Heart right ventricle (tissue), 16 donors: ENCODE data around the gene LRIT1. TPM values are rescaled to one million over a fixed set of nuclear protein-coding genes. Genes with fewer than 3 reads are reported as not detected.

Experiments used
- ATAC-seq, 8 donors: fragments of 200-7000 bp; cut with Tn5 transposase; one replicate each; pipeline ENCODE4 v1.9.1; 2020; ENCODE audit warnings: mild to moderate bottlenecking in 8 of 8, moderate library complexity in 8 of 8, moderate number of reproducible peaks in 1 of 8
- DNase-seq, 2 donors: peaks; one replicate each; pipeline ENCODE4 v3.0.0-alpha.2; 2020
- H3K27ac ChIP-seq, 10 donors: fragments of 200-600 bp; sonication (generic) in 2 of 10; one replicate each; pipeline versions ENCODE4 v1.5.0 to v1.8.0; 2020 to 2022; ENCODE audit warnings: mild to moderate bottlenecking in 3 of 10
- H3K27me3 ChIP-seq, 7 donors: fragments of 200-600 bp; one replicate each; pipeline ENCODE4 v1.8.0; 2021 to 2022; ENCODE audit warnings: mild to moderate bottlenecking in 2 of 7
- H3K36me3 ChIP-seq, 9 donors: fragments of 200-600 bp; sonication (generic) in 1 of 9; one replicate each; pipeline versions ENCODE4 v1.5.0 to v1.8.0; 2020 to 2022; ENCODE audit warnings: mild to moderate bottlenecking in 2 of 9
- H3K4me1 ChIP-seq, 9 donors: fragments of 200-600 bp; sonication (generic) in 1 of 9; one replicate each; pipeline versions ENCODE4 v1.5.0 to v1.8.0; 2020 to 2022; ENCODE audit warnings: mild to moderate bottlenecking in 4 of 9
- H3K4me3 ChIP-seq, 10 donors: fragments of 200-600 bp; sonication (generic) in 2 of 10; one replicate each; pipeline versions ENCODE4 v1.5.0 to v1.8.0; 2020 to 2022; ENCODE audit warnings: mild to moderate bottlenecking in 7 of 10, moderate library complexity in 2 of 10
- H3K9me3 ChIP-seq, 11 donors: fragments of 200-600 bp in 10 of 11; sonication (generic) in 2 of 11; one replicate each; pipeline versions ENCODE4 v1.5.0 to v1.8.0; 2013 to 2022; ENCODE audit warnings: mild to moderate bottlenecking in 2 of 11, control low read depth in 1 of 11, moderate library complexity in 1 of 11
- WGBS, 2 donors: extraction: QIAGEN DNeasy Blood & Tissue Kit; methylation state at CpG; one replicate each; pipeline ENCODE4 v1.1.7; 2013; ENCODE audit warnings: inconsistent platforms in 1 of 2; 5-methylcytosine and 5-hydroxymethylcytosine counted together
- intact Hi-C, 10 donors: fragments of 100-400 bp; cut with DNase I; formaldehyde crosslinking; loops; one replicate each; pipeline versions ENCODE4 v1.11.1 to v1.14.2; 2022
- polyA plus RNA-seq, 2 donors: library from polyadenylated mRNA; stranded (reverse); fragments of 200-250 nt; gene quantifications; one replicate each; pipeline ENCODE4 v1.2.3, GENCODE V29; 2013
- total RNA-seq, 10 donors: library from RNA; stranded (reverse); fragmentation: NEBNext Ultra II Directional in 3 of 10; extraction: Animal tissue kit (Norgen Biotek cat#: 25700) in 3 of 10; gene quantifications; one replicate each; pipeline versions ENCODE4 v1.2.1 to v1.2.4, GENCODE V29; 2021 to 2023
- TF ChIP-seq, protein P1 (sequence below), 9 donors: fragments of 200-600 bp; sonication (generic) in 2 of 9; IDR thresholded peaks; one replicate each; pipeline versions ENCODE4 v1.5.0 to v1.8.0; 2021 to 2022; ENCODE audit warnings: antibody characterized with exemption in 9 of 9, mild to moderate bottlenecking in 5 of 9, moderate library complexity in 1 of 9
- donor health status: Arrhythmogenic right ventricular cardiomyopathy.
- donor health status: ischemic (EF 13 %, LVEDD 7.1; RV severe dilation, severe dysfunction).
- donor health status: healthy with polysubstance abuse.
- donor health status: DM: no; HTN: yes; CAD: no.
- donor health status: DM: no; HTN: no; CAD: no.
- donor health status: ischemic (EF 25% LVEDD 6.9; RV normal size, moderate dysfunction).
- donor health status: ischemic (EF 25% LVEDD 5.7; RV mildly dilated, moderate dysfunction).
- donor health status: healthy.
- donor health status: DM: yes; HTN: yes; CAD: no.
- donor health status: Ischemic cardiomyopathy.
- donor health status: ischemic (EF 35%, LVEDD 5.7; RV mildly dilated, moderate dysfunction).
- donor health status: nonischemic (EF 11% LVEDD 7.7; RV severe dilation, severe dysfunction).
- donor health status: DM: yes; HTN: yes; CAD: no.
- donor health status: PGD.
- donor health status: ischemic (EF 29% LVEDD 5.4; RV normal size, mild dysfunction).
- donor health status: nonischemic (EF 23%, LVEDD 6.1; RV moderate dilation, normal function).

The LRIT1 gene
- total and polyA plus RNA-seq, 12 donors, result 0.10 to 0.17 TPM; not detected in 10

DNA sequence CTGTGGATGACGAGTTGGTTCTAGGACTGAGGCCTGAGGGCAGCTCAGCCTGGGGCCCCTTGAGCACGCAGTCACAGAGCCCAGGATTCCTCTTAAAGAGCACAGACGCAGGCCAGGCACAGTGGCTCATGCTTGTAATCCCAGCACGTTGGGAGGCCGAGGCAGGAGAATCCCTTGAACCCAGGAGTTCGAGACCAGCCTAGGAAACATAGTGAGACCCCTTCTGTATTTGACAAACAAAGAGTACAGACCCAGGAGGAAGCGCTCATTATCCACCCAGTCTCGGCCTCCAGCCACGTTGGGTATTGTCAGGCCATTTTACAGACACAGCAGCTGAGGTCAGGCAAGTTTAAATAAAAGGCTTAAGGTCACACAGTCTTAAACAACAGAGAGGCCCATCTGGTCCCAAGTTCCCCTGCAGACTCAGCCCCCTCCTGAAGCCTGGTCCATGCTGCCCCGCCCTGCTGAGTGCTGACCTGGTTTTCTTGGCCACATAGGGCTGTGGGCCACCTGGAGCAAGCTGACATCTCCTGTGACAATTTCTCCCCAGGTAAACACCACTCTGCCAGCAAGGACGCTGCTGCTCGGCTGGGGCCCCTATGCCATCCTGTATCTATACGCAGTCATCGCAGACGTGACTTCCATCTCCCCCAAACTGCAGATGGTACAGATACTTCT, 16.1 kb upstream of the LRIT1 start:
- peaks cover 0 to 41% (median 18%) of the 10 kb centered on the region in 7 donors for H3K27me3 ChIP-seq
- no peaks in the 10 kb centered on the region for H3K36me3 ChIP-seq
- no peak overlapping the region for H3K27ac ChIP-seq
- H3K9me3 ChIP-seq, result no peaks in the 10 kb centered on the region
- TF ChIP-seq, protein P1, sequence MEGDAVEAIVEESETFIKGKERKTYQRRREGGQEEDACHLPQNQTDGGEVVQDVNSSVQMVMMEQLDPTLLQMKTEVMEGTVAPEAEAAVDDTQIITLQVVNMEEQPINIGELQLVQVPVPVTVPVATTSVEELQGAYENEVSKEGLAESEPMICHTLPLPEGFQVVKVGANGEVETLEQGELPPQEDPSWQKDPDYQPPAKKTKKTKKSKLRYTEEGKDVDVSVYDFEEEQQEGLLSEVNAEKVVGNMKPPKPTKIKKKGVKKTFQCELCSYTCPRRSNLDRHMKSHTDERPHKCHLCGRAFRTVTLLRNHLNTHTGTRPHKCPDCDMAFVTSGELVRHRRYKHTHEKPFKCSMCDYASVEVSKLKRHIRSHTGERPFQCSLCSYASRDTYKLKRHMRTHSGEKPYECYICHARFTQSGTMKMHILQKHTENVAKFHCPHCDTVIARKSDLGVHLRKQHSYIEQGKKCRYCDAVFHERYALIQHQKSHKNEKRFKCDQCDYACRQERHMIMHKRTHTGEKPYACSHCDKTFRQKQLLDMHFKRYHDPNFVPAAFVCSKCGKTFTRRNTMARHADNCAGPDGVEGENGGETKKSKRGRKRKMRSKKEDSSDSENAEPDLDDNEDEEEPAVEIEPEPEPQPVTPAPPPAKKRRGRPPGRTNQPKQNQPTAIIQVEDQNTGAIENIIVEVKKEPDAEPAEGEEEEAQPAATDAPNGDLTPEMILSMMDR (IDR thresholded peaks at IDR 0.05), result no peak
- intact Hi-C loops, result loop anchor here in 1 of 10 donors (5.0 kb wide), 1 partner anchor 110 kb away; no protein-coding TSS in a partner anchor
- peaks cover 0 to 9% (median 0%) of the 10 kb centered on the region in 9 donors for H3K4me1 ChIP-seq
- DNase-seq (no peak), ATAC-seq (no peak)
- WGBS, 2 donors, result 75 to 78% methylated on average over 15 of the region's 15 CpGs
- H3K4me3 ChIP-seq, result no peak overlapping the region

- peaks cover 0 to 9% (median 0%) of the 10 kb centered on the region in 9 donors for H3K4me1 ChIP-seq
- no peak overlapping the region for H3K27ac ChIP-seq
- TF ChIP-seq, protein P1 (IDR thresholded peaks at IDR 0.05), result peak; percentile 13 to 71 (median 63)
- peaks cover 0 to 4% (median 0%) of the 10 kb centered on the region in 11 donors for H3K9me3 ChIP-seq
- H3K36me3 ChIP-seq, result no peaks in the 10 kb centered on the region
- intact Hi-C loops, result loop anchor here in 1 of 10 donors (5.0 kb wide), 1 partner anchor 109 kb away; no protein-coding TSS in a partner anchor
- ATAC-seq (peak; percentile 10 to 75 (median 58)), DNase-seq (peak; percentile 46 to 60)
- peaks cover 0 to 41% (median 18%) of the 10 kb centered on the region in 7 donors for H3K27me3 ChIP-seq
- no peak overlapping the region for H3K4me3 ChIP-seq
- 35 to 36% methylated on average over 35 of the region's 35 CpGs for WGBS, 2 donors
Measured at GRCh38 chr10:84256510-84257342, 15.4 kb upstream of the LRIT1 start.

DNA sequence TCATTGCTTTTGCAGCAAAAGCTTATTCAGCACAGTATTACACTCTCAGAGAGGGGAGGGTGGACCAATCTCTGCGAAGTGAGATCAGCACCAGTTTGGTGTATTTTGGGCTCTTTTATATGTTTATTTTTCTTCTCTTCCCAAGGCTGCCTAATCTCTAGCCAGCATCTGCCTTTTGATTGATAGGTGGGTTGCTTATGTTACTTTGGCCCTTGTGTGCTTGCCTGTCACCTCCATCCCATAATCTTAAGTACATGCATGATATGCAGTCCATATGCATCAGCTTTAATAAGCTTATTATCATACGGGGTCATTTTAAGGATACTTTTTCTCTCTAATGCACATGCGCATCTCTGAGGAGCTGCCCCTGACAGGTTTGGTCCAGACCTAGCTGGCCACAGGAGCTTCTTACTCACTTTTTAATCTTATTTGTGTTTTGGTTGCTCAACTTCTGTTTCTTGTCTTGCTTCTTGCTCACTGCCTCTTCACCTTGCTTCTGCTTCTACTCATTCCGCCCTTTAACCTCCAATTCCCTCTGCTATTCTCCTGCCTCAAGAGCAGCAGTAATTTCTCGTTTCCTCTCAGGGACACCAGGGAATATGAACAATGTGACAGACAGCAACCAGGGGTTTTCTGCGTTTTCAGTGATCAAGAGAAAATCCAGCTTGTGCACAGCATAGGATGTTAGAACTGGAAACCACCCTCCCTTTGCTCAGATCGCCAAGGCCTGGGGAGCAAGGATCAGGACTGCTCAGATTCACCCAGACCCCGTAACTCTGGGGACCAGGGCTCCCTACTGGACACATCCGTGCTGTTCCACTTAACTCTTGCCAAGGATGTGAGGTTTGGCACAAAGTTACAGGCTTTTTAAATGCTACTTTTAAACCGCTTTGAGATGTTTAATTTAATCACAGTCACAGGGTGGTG, 13.5 kb upstream of the LRIT1 start:
- Histone ChIP-seq H3K4me3 (no peak overlapping the region), H3K27me3 (peaks cover 0 to 36% (median 18%) of the 10 kb centered on the region in 7 donors), H3K4me1 (peaks cover 0 to 9% (median 0%) of the 10 kb centered on the region in 9 donors), H3K27ac (no peak overlapping the region), H3K9me3 (peaks cover 0 to 11% (median 0%) of the 10 kb centered on the region in 11 donors), H3K36me3 (no peaks in the 10 kb centered on the region)
- DNase-seq (no peak), ATAC-seq (no peak)
- WGBS, 2 donors, result 49 to 55% methylated on average over 10 of the region's 10 CpGs
- TF ChIP-seq, protein P1 (IDR thresholded peaks at IDR 0.05), result no peak
- intact Hi-C loops, result loop anchor here in 1 of 10 donors (5.0 kb wide), 1 partner anchor 108 kb away; no protein-coding TSS in a partner anchor
